Measurements from ENCODE around the gene SPOCK1.

SPOCK1 gene

GRCh38 chr5:137190031-137190430 lies 309.1 kb downstream of the SPOCK1 start:
- no peaks in the 10 kb centered on the region for H3K9me3 ChIP-seq (ENCODE audit: insufficient read depth, low read depth, low read length)
- no peak overlapping the region for H3K27ac ChIP-seq (ENCODE audit: low read length)
- no peaks in the 10 kb centered on the region for H3K4me1 ChIP-seq (ENCODE audit: insufficient read depth, low read length)
- H3K27me3 ChIP-seq (ENCODE audit: insufficient read depth, low read length), result no peaks in the 10 kb centered on the region
- H3K36me3 ChIP-seq (ENCODE audit: insufficient read depth, low read depth, low read length), result no peaks in the 10 kb centered on the region
- no peak overlapping the region for H3K9ac ChIP-seq (ENCODE audit: low read depth, low read length)
- H3K4me3 ChIP-seq (ENCODE audit: low read length), result no peak overlapping the region

DNA sequence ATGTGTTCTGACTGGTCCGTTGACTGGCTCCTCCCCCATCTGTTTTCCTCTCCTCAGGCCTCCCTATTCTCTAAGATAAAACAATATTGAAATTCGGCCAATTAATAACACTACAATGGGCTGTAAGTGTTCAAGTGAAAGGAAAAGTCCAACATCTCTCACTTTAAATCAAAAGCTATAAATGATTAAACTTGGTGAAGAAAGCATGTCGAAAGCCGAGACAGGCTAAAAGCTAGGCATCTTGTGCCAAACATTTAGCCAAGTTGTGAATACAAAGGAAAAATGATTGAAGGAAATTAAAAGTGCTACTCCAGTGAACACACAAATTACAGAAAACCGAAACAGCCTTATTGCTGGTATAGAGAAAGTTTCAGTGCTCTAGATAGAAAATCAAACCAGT lies 310.6 kb downstream of the SPOCK1 start:
- H3K27ac ChIP-seq (ENCODE audit: low read length), result no peak overlapping the region
- H3K36me3 ChIP-seq (ENCODE audit: insufficient read depth, low read depth, low read length), result no peaks in the 10 kb centered on the region
- H3K4me3 ChIP-seq (ENCODE audit: low read length), result no peak overlapping the region
- no peak overlapping the region for H3K9ac ChIP-seq (ENCODE audit: low read depth, low read length)
- H3K9me3 ChIP-seq (ENCODE audit: insufficient read depth, low read depth, low read length), result no peaks in the 10 kb centered on the region
- H3K4me1 ChIP-seq (ENCODE audit: insufficient read depth, low read length), result no peaks in the 10 kb centered on the region
- no peaks in the 10 kb centered on the region for H3K27me3 ChIP-seq (ENCODE audit: insufficient read depth, low read length)

DNA sequence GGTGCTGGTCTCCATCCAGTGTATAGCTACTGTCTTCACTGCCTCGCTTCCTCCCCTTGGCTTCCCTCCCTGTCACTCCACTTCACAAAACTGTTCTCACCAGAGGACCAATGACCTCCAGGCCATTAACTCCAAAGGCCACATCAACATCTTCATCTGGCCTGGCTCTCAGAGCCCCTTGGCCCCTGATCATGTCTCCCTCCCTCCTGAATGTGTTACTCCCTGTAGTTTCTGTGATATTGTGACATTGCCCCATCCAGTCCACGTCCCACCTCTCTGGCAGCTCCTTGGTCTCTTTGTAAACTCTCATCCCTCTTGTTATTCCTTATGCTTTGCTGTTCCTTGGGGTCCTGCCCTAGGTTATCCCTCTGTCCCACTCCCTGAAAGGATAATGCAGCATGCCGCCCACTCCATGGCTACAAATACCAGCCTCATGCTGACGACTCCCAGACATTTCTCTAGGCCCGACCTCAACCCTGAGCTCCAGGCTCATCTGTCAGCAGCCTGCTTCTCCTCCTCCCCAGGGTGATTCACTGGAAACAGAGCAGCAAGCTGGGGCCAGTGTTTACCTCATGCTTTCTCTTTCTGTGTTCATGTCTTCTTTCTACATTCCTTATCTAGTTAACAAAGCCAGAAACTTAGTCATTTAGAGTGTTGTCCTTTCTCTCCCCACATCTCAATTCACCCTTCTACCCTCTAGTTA lies 312.2 kb downstream of the SPOCK1 start:
- Histone ChIP-seq H3K9me3 (ENCODE audit: insufficient read depth, low read depth, low read length) (no peaks in the 10 kb centered on the region), H3K4me1 (ENCODE audit: insufficient read depth, low read length) (no peaks in the 10 kb centered on the region), H3K27ac (ENCODE audit: low read length) (no peak overlapping the region), H3K27me3 (ENCODE audit: insufficient read depth, low read length) (no peaks in the 10 kb centered on the region), H3K36me3 (ENCODE audit: insufficient read depth, low read depth, low read length) (no peaks in the 10 kb centered on the region), H3K4me3 (ENCODE audit: low read length) (no peak overlapping the region), H3K9ac (ENCODE audit: low read depth, low read length) (no peak overlapping the region)

GRCh38 chr5:137185193-137185592 lies 313.9 kb downstream of the SPOCK1 start:
- Histone ChIP-seq H3K9me3 (ENCODE audit: insufficient read depth, low read depth, low read length) (no peaks in the 10 kb centered on the region), H3K27ac (ENCODE audit: low read length) (no peak overlapping the region), H3K4me3 (ENCODE audit: low read length) (no peak overlapping the region), H3K36me3 (ENCODE audit: insufficient read depth, low read depth, low read length) (no peaks in the 10 kb centered on the region), H3K4me1 (ENCODE audit: insufficient read depth, low read length) (no peaks in the 10 kb centered on the region), H3K9ac (ENCODE audit: low read depth, low read length) (no peak overlapping the region), H3K27me3 (ENCODE audit: insufficient read depth, low read length) (no peaks in the 10 kb centered on the region)

- no peak overlapping the region for H3K27ac ChIP-seq (ENCODE audit: low read length)
- H3K9ac ChIP-seq (ENCODE audit: low read depth, low read length), result no peak overlapping the region
- H3K4me1 ChIP-seq (ENCODE audit: insufficient read depth, low read length), result no peaks in the 10 kb centered on the region
- H3K9me3 ChIP-seq (ENCODE audit: insufficient read depth, low read depth, low read length), result no peaks in the 10 kb centered on the region
- H3K27me3 ChIP-seq (ENCODE audit: insufficient read depth, low read length), result no peaks in the 10 kb centered on the region
- no peaks in the 10 kb centered on the region for H3K36me3 ChIP-seq (ENCODE audit: insufficient read depth, low read depth, low read length)
- no peak overlapping the region for H3K4me3 ChIP-seq (ENCODE audit: low read length)
Observed at GRCh38 chr5:137184734-137185133, 314.4 kb downstream of the SPOCK1 start.

GRCh38 chr5:137182576-137182975 lies 316.6 kb downstream of the SPOCK1 start:
- Histone ChIP-seq H3K9ac (ENCODE audit: low read depth, low read length) (no peak overlapping the region), H3K27ac (ENCODE audit: low read length) (no peak overlapping the region), H3K27me3 (ENCODE audit: insufficient read depth, low read length) (no peaks in the 10 kb centered on the region), H3K4me3 (ENCODE audit: low read length) (no peak overlapping the region), H3K36me3 (ENCODE audit: insufficient read depth, low read depth, low read length) (no peaks in the 10 kb centered on the region), H3K4me1 (ENCODE audit: insufficient read depth, low read length) (no peaks in the 10 kb centered on the region), H3K9me3 (ENCODE audit: insufficient read depth, low read depth, low read length) (no peaks in the 10 kb centered on the region)

GRCh38 chr5:137181667-137182066 lies 317.5 kb downstream of the SPOCK1 start:
- H3K27ac ChIP-seq (ENCODE audit: low read length), result no peak overlapping the region
- H3K4me3 ChIP-seq (ENCODE audit: low read length), result no peak overlapping the region
- H3K9me3 ChIP-seq (ENCODE audit: insufficient read depth, low read depth, low read length), result no peaks in the 10 kb centered on the region
- no peaks in the 10 kb centered on the region for H3K36me3 ChIP-seq (ENCODE audit: insufficient read depth, low read depth, low read length)
- H3K4me1 ChIP-seq (ENCODE audit: insufficient read depth, low read length), result no peaks in the 10 kb centered on the region
- no peak overlapping the region for H3K9ac ChIP-seq (ENCODE audit: low read depth, low read length)
- no peaks in the 10 kb centered on the region for H3K27me3 ChIP-seq (ENCODE audit: insufficient read depth, low read length)

GRCh38 chr5:137179203-137179602 lies 319.9 kb downstream of the SPOCK1 start:
- Histone ChIP-seq H3K4me1 (ENCODE audit: insufficient read depth, low read length) (no peaks in the 10 kb centered on the region), H3K9me3 (ENCODE audit: insufficient read depth, low read depth, low read length) (no peaks in the 10 kb centered on the region), H3K27ac (ENCODE audit: low read length) (no peak overlapping the region), H3K4me3 (ENCODE audit: low read length) (no peak overlapping the region), H3K36me3 (ENCODE audit: insufficient read depth, low read depth, low read length) (no peaks in the 10 kb centered on the region), H3K9ac (ENCODE audit: low read depth, low read length) (no peak overlapping the region), H3K27me3 (ENCODE audit: insufficient read depth, low read length) (peaks cover 3% of the 10 kb centered on the region; the same call in 1 of the 2 replicates)

DNA sequence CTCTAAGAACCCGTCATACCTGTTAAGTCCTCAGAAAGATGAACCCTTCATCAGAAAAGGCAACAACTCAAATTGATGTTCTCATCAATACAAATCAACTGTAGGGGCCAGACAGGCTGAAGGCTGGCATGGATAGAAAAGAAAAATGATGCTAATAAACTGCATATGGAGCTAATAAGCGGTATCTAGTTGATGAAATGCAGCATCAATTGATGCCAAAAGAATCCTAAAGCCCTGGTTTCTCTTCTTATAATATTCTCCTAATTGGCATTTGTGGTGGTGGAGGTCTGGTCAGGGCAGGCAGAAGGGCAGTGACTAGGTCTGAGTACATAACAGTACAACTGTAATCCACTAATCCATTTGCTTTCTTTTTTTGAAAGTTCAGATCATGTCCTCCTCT lies 322.5 kb downstream of the SPOCK1 start:
- H3K4me1 ChIP-seq (ENCODE audit: insufficient read depth, low read length), result no peaks in the 10 kb centered on the region

DNA sequence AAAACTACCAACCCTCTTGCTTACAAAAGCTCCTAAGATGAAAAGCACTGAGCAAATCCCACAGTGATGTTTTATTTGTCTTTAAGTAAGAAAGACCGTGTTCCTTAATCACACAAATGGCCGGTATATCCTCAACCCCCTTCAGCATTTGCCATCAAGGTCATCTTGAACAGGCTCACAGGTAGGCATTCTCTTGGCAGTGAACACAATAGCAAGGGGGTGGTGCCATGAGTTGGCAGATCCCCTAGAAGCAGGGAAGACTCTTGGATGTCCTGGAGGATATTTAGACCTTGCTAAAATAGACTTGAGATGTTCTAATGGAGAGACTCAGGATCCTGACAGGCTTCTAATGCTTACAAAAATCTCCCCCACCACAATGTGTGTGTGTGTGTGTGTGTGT lies 323.0 kb downstream of the SPOCK1 start:
- Histone ChIP-seq H3K9ac (ENCODE audit: low read depth, low read length) (no peak overlapping the region), H3K4me1 (ENCODE audit: insufficient read depth, low read length) (no peaks in the 10 kb centered on the region), H3K9me3 (ENCODE audit: insufficient read depth, low read depth, low read length) (no peaks in the 10 kb centered on the region), H3K27me3 (ENCODE audit: insufficient read depth, low read length) (peaks cover 3% of the 10 kb centered on the region; the same call in 1 of the 2 replicates), H3K36me3 (ENCODE audit: insufficient read depth, low read depth, low read length) (no peaks in the 10 kb centered on the region), H3K27ac (ENCODE audit: low read length) (no peak overlapping the region), H3K4me3 (ENCODE audit: low read length) (no peak overlapping the region)

More for the DNA sequence above, 322.5 kb downstream of the SPOCK1 start:
- Histone ChIP-seq H3K4me3 (ENCODE audit: low read length) (no peak overlapping the region), H3K9ac (ENCODE audit: low read depth, low read length) (no peak overlapping the region), H3K9me3 (ENCODE audit: insufficient read depth, low read depth, low read length) (no peaks in the 10 kb centered on the region), H3K27me3 (ENCODE audit: insufficient read depth, low read length) (peaks cover 3% of the 10 kb centered on the region; the same call in 1 of the 2 replicates), H3K27ac (ENCODE audit: low read length) (no peak overlapping the region), H3K36me3 (ENCODE audit: insufficient read depth, low read depth, low read length) (no peaks in the 10 kb centered on the region)

- Histone ChIP-seq H3K36me3 (ENCODE audit: insufficient read depth, low read depth, low read length) (no peaks in the 10 kb centered on the region), H3K27ac (ENCODE audit: low read length) (no peak overlapping the region), H3K4me1 (ENCODE audit: insufficient read depth, low read length) (no peaks in the 10 kb centered on the region), H3K9me3 (ENCODE audit: insufficient read depth, low read depth, low read length) (no peaks in the 10 kb centered on the region), H3K27me3 (ENCODE audit: insufficient read depth, low read length) (peaks cover 3% of the 10 kb centered on the region; the same call in 1 of the 2 replicates), H3K9ac (ENCODE audit: low read depth, low read length) (no peak overlapping the region), H3K4me3 (ENCODE audit: low read length) (no peak overlapping the region)
Observed at GRCh38 chr5:137174196-137174595, 324.9 kb downstream of the SPOCK1 start.

- no peak overlapping the region for H3K9ac ChIP-seq (ENCODE audit: low read depth, low read length)
- no peaks in the 10 kb centered on the region for H3K4me1 ChIP-seq (ENCODE audit: insufficient read depth, low read length)
- no peaks in the 10 kb centered on the region for H3K9me3 ChIP-seq (ENCODE audit: insufficient read depth, low read depth, low read length)
- H3K27ac ChIP-seq (ENCODE audit: low read length), result no peak overlapping the region
- H3K36me3 ChIP-seq (ENCODE audit: insufficient read depth, low read depth, low read length), result no peaks in the 10 kb centered on the region
- H3K27me3 ChIP-seq (ENCODE audit: insufficient read depth, low read length), result peaks cover 3% of the 10 kb centered on the region; the same call in 1 of the 2 replicates
- H3K4me3 ChIP-seq (ENCODE audit: low read length), result no peak overlapping the region
Observed at GRCh38 chr5:137172258-137172657, 326.9 kb downstream of the SPOCK1 start.

All from iPS-20b (cell line).